IMR-90 (cell line): ENCODE results near the gene DUSP9.

Experiments used
- BHLHE40 ChIP-seq: fragments of 150-350 bp; IDR thresholded peaks from 2 replicates; pipeline ENCODE4 v1.6.1; 2016; ENCODE audit warnings: mild to moderate bottlenecking, low read depth, low read length
- CEBPB ChIP-seq: IDR thresholded peaks from 2 replicates; pipeline ENCODE4 v1.6.1; 2012; ENCODE audit warnings: low read depth, low read length, improper control_type of control experiment
- FOS ChIP-seq: fragments of 150-350 bp; IDR thresholded peaks from 2 replicates; pipeline ENCODE4 v1.6.1; 2016; ENCODE audit warnings: low read depth, low read length
- MAFK ChIP-seq: IDR thresholded peaks from 2 replicates; pipeline ENCODE4 v1.6.1; 2012; ENCODE audit warnings: low read depth, low read length, improper control_type of control experiment
- MXI1 ChIP-seq: IDR thresholded peaks from 2 replicates; pipeline ENCODE4 v1.6.1; 2012; ENCODE audit warnings: low read depth, mild to moderate bottlenecking, low read length, moderate library complexity, borderline replicate concordance
- NFE2L2 ChIP-seq: fragments of 150-350 bp; IDR thresholded peaks from 2 replicates; pipeline ENCODE4 v1.6.1; 2016; ENCODE audit warnings: low read depth, mild to moderate bottlenecking, low read length
- POLR2A ChIP-seq: IDR thresholded peaks from 2 replicates; pipeline ENCODE4 v1.6.1; 2012; ENCODE audit warnings: mild to moderate bottlenecking, low read depth, low read length
- RAD21 ChIP-seq: IDR thresholded peaks from 2 replicates; pipeline ENCODE4 v1.6.1; 2012; ENCODE audit warnings: low read length, improper control_type of control experiment
- RCOR1 ChIP-seq: IDR thresholded peaks from 2 replicates; pipeline ENCODE4 v1.6.1; 2012; ENCODE audit warnings: mild to moderate bottlenecking, low read length, improper control_type of control experiment; ENCODE audit not compliant: insufficient replicate concordance
- RFX5 ChIP-seq: IDR thresholded peaks from 2 replicates; pipeline ENCODE4 v1.8.0; 2012; ENCODE audit warnings: low read depth, mild to moderate bottlenecking, low read length, moderate library complexity
- USF2 ChIP-seq: fragments of 150-350 bp; IDR thresholded peaks from 2 replicates; pipeline ENCODE4 v1.6.1; 2017; ENCODE audit warnings: mild to moderate bottlenecking, antibody characterized with exemption, low read length, low read depth
- TF ChIP-seq, protein P1 (sequence below): conservative IDR thresholded peaks from 2 replicates; pipeline ENCODE4 v1.5.1; 2012; ENCODE audit warnings: mild to moderate bottlenecking, low read depth, low read length, improper control_type of control experiment

DNA sequence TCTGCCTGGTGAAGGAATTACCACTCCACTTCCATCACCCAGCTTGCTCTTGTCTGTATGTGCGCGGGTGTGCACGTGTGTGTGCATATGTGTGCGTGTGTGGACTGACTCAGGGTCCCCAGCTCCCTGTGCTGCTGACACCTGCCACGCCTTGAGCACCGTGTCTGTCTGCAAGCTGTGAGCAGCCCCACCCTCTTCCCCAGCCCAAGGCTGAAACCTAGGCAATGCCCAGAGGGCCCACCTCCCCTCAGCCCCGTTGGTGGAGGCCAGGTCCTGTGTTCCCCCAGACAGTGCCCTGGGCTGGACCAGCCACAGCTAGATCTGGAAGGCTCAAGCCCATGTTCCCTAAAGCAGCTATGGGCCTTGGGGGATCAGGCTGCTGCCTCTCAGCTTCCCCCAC, 46.1 kb upstream of the DUSP9 start:
- TF ChIP-seq POLR2A (no peak), NFE2L2 (no peak), RCOR1 (no peak), BHLHE40 (no peak), RFX5 (no peak), USF2 (no peak), RAD21 (no peak), CEBPB (no peak), FOS (no peak), MXI1 (no peak), MAFK (no peak)
- TF ChIP-seq, protein P1, sequence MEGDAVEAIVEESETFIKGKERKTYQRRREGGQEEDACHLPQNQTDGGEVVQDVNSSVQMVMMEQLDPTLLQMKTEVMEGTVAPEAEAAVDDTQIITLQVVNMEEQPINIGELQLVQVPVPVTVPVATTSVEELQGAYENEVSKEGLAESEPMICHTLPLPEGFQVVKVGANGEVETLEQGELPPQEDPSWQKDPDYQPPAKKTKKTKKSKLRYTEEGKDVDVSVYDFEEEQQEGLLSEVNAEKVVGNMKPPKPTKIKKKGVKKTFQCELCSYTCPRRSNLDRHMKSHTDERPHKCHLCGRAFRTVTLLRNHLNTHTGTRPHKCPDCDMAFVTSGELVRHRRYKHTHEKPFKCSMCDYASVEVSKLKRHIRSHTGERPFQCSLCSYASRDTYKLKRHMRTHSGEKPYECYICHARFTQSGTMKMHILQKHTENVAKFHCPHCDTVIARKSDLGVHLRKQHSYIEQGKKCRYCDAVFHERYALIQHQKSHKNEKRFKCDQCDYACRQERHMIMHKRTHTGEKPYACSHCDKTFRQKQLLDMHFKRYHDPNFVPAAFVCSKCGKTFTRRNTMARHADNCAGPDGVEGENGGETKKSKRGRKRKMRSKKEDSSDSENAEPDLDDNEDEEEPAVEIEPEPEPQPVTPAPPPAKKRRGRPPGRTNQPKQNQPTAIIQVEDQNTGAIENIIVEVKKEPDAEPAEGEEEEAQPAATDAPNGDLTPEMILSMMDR, result no peak
